Natural killer cell (primary cell): ENCODE results near the gene C10orf67. TPM values are rescaled to one million over a fixed set of nuclear protein-coding genes. Genes with fewer than 3 reads are reported as not detected.
"Not testable (repeated sequence)": the region's sequence is repeated elsewhere in the genome, so short reads cannot be mapped to it uniquely, and the experiment has no call there.

Source experiments
- ATAC-seq, 3 donors: fragments of 150-1000 bp in 2 of 3; fragments of 200-7000 bp in 1 of 3; cut with Tn5 transposase; 1 replicate in 1 of 3; 2 replicates in 2 of 3; pipeline ENCODE4 v1.10.0; 2021; ENCODE audit warnings: mild to moderate bottlenecking in 2 of 3, moderate library complexity in 2 of 3
- DNase-seq, 2 donors: peaks; one replicate each; pipeline versions ENCODE4 v3.0.0 to v3.0.0-alpha.2; 2013 to 2021; ENCODE audit warnings: mixed read lengths in 1 of 2
- H3K27ac ChIP-seq: one replicate; pipeline ENCODE4 v1.5.1; 2013; ENCODE audit warnings: mild to moderate bottlenecking, low read length
- H3K27me3 ChIP-seq: one replicate; pipeline ENCODE4 v1.6.1; 2013; ENCODE audit warnings: low read length; ENCODE audit not compliant: control insufficient read depth, insufficient read depth
- H3K36me3 ChIP-seq: one replicate; pipeline ENCODE4 v1.6.1; 2013; ENCODE audit warnings: low read length; ENCODE audit not compliant: control insufficient read depth, insufficient read depth
- H3K4me1 ChIP-seq: one replicate; pipeline ENCODE4 v1.6.1; 2013; ENCODE audit warnings: low read length; ENCODE audit not compliant: control insufficient read depth, insufficient read depth
- H3K4me3 ChIP-seq: one replicate; pipeline ENCODE4 v1.5.1; 2013; ENCODE audit warnings: low read length
- H3K9me3 ChIP-seq: one replicate; pipeline ENCODE4 v1.6.1; 2013; ENCODE audit warnings: low read length; ENCODE audit not compliant: control insufficient read depth, insufficient read depth
- H3K27ac Mint-ChIP-seq, 2 donors: one replicate each; pipeline ENCODE4 v1.8.0; 2022; ENCODE audit warnings: mild to moderate bottlenecking in 2 of 2, mixed read lengths in 2 of 2, moderate library complexity in 1 of 2
- H3K27me3 Mint-ChIP-seq, 2 donors: one replicate each; pipeline ENCODE4 v1.8.0; 2022; ENCODE audit warnings: low read depth in 2 of 2, mixed read lengths in 2 of 2
- H3K36me3 Mint-ChIP-seq: one replicate; pipeline ENCODE4 v1.8.0; 2022; ENCODE audit warnings: mixed read lengths
- H3K4me1 Mint-ChIP-seq, 2 donors: one replicate each; pipeline ENCODE4 v1.8.0; 2022; ENCODE audit warnings: mixed read lengths in 2 of 2
- H3K4me3 Mint-ChIP-seq: one replicate; pipeline ENCODE4 v1.8.0; 2022; ENCODE audit warnings: mild to moderate bottlenecking, moderate library complexity, mixed read lengths
- H3K9me3 Mint-ChIP-seq, 2 donors: one replicate each; pipeline ENCODE4 v1.8.0; 2022; ENCODE audit warnings: mixed read lengths in 2 of 2
- WGBS: methylation state at CpG from one replicate; pipeline ENCODE4 v1.1.7; 2013; ENCODE audit warnings: missing lambda C conversion rate; ENCODE audit not compliant: insufficient coverage; 5-methylcytosine and 5-hydroxymethylcytosine counted together
- intact Hi-C: fragments of 100-400 bp; cut with micrococcal nuclease; formaldehyde crosslinking; loops from one replicate; pipeline ENCODE4 v1.14.2; 2022
- total RNA-seq, 4 donors: library from RNA; stranded (reverse); fragments of 120-200 nt in 1 of 4; gene quantifications; one replicate each; pipeline versions ENCODE4 v1.2.3 to v1.2.4, GENCODE V29; 2013 to 2022
- TF ChIP-seq, protein P1 (sequence below): fragments of 200-600 bp; IDR thresholded peaks from one replicate; pipeline ENCODE4 v1.8.0; 2022; ENCODE audit warnings: antibody characterized with exemption

The C10orf67 gene
- total RNA-seq, 3 donors from 2014 or later (not counting 1 experiment from before 2014, with no cell fraction given): not detected

DNA sequence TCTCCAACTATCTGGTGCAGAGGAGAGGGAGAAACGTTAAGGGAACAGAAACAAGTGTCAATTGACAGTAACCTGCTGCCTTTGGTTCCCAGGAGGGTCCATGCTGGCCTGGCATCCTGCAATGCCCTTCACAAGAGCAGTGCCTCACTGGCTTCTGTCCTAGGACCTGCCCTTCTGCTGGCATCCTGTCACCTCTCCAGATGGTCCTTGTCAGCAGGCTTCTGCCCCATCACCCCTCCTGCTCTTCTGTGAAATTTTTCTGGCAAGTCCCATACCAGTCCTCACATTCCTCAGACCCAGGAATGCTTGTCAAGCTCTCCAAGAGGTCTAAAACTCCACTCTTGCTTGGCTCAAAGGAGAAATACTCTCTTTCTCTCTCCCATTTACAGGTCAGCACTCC lies 34.2 kb downstream of the C10orf67 start:
- Mint-ChIP-seq H3K36me3 (no peaks in the 10 kb centered on the region), H3K4me1 (no peaks in the 10 kb centered on the region), H3K27ac (no peak overlapping the region), H3K9me3 (no peaks in the 10 kb centered on the region), H3K4me3 (no peak overlapping the region), H3K27me3 (peaks cover 6% of the 10 kb centered on the region in 2 donors)
- no peaks in the 10 kb centered on the region for H3K4me1 ChIP-seq
- no peaks in the 10 kb centered on the region for H3K9me3 ChIP-seq
- H3K27ac ChIP-seq: no peak overlapping the region
- TF ChIP-seq, protein P1, sequence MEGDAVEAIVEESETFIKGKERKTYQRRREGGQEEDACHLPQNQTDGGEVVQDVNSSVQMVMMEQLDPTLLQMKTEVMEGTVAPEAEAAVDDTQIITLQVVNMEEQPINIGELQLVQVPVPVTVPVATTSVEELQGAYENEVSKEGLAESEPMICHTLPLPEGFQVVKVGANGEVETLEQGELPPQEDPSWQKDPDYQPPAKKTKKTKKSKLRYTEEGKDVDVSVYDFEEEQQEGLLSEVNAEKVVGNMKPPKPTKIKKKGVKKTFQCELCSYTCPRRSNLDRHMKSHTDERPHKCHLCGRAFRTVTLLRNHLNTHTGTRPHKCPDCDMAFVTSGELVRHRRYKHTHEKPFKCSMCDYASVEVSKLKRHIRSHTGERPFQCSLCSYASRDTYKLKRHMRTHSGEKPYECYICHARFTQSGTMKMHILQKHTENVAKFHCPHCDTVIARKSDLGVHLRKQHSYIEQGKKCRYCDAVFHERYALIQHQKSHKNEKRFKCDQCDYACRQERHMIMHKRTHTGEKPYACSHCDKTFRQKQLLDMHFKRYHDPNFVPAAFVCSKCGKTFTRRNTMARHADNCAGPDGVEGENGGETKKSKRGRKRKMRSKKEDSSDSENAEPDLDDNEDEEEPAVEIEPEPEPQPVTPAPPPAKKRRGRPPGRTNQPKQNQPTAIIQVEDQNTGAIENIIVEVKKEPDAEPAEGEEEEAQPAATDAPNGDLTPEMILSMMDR: no peak
- intact Hi-C loops: no loop called here
- 33% methylated on average over 1 of the region's 1 CpG for WGBS
- H3K4me3 ChIP-seq: no peak overlapping the region
- ATAC-seq (no peak), DNase-seq (no peak)
- no peaks in the 10 kb centered on the region for H3K27me3 ChIP-seq
- H3K36me3 ChIP-seq: no peaks in the 10 kb centered on the region

DNA sequence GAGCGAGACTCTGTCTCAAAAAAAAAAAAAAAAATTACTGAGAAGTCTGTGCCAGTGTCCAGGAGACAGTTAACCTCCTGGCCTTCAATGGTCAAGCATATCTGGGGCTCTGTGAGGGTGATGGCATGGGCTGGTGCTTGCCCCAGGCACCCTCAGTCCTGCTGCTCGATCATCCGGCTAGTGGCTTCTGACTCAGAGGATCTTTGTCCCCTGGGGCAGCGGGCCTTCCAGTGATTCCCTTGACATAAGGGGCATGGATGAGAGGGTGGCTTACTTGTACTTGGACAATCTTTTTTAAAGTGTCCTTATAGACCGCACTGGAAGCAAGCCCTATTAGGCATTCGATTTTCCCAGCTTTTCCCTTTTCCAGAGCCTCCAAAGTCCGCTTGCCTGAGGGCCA lies 44.6 kb downstream of the C10orf67 start:
- not testable (repeated sequence) for H3K4me1 Mint-ChIP-seq
- WGBS: 87% methylated on average over 7 of the region's 7 CpGs

DNA sequence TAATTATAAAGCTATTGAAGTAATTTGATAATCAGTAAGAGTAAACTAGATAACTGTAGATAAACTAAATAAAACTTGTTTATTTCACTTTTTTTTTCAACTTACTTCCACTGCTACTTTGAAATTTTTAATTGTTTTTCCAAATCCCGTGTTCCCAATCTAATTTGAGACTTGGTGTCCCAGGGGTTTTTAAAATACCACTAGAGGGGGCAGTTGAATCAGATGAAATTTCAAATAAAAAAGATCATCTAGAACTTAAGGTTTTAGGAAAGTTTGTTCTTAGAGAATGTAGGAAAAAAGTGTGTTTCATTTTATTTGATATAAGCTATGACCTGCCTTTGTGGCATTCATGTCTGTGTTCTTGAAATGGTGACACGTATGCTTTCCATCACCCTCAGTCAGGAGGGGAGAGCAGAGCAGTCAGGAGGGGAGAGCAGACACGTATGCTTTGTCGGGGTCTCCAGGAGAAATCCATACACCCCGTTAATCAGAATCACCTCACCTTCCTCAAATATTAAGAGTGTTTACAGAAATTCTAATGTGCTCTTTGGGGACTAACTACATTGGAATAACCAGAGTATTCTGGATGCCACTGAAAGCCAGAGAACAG lies 49.9 kb downstream of the C10orf67 start:
- Mint-ChIP-seq H3K27ac (no peak overlapping the region), H3K4me1 (no peaks in the 10 kb centered on the region), H3K27me3 (peaks cover 6 to 11% of the 10 kb centered on the region in 2 donors), H3K4me3 (no peak overlapping the region), H3K36me3 (no peaks in the 10 kb centered on the region), H3K9me3 (no peaks in the 10 kb centered on the region)
- no peak overlapping the region for H3K27ac ChIP-seq
- no peaks in the 10 kb centered on the region for H3K4me1 ChIP-seq
- DNase-seq (no peak), ATAC-seq (no peak)
- TF ChIP-seq, protein P1: no peak
- WGBS: 44% methylated on average over 2 of the region's 5 CpGs
- H3K4me3 ChIP-seq: no peak overlapping the region
- H3K9me3 ChIP-seq: no peaks in the 10 kb centered on the region
- intact Hi-C loops: no loop called here
- no peaks in the 10 kb centered on the region for H3K36me3 ChIP-seq
- no peaks in the 10 kb centered on the region for H3K27me3 ChIP-seq

More for the DNA sequence above, 44.6 kb downstream of the C10orf67 start:
- H3K36me3 Mint-ChIP-seq, H3K4me1 ChIP-seq, DNase-seq, H3K36me3 ChIP-seq, H3K4me3 ChIP-seq, H3K27ac ChIP-seq, H3K27me3 ChIP-seq, H3K27me3 Mint-ChIP-seq, ATAC-seq, H3K9me3 Mint-ChIP-seq, H3K4me3 Mint-ChIP-seq, H3K9me3 ChIP-seq, H3K27ac Mint-ChIP-seq, intact Hi-C loops: not testable (repeated sequence)

DNA sequence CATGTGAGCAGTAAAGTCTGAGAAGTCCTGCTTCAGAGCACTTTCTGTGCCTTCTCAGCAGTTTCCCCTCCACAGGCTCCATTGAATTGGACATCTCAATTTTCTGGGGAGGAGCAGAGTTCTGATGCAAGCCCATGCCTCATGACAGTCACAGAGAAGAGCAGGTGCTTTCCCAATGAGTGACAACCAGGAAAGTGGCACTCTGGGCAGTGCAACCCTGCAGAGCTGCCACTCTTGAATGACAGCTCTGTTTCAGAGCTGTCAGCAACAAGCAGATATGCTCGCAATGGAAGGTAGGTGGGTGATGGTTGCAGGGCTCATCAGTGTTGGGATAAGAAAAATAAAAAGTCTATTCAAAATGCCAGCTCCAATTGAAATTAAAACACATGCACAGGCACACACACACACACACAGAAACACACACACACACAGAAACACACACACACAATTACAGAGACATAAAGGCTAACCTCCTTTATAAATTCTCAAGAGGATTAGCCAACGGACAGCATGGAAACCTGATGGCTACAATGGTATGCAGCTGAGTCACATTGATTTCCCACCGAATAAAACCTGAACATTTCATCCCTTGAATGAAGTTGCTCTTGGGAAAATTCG lies 50.5 kb downstream of the C10orf67 start:
- intact Hi-C loops: no loop called here
- TF ChIP-seq, protein P1: no peak
- Mint-ChIP-seq H3K4me3 (no peak overlapping the region), H3K27me3 (peaks cover 6 to 11% of the 10 kb centered on the region in 2 donors), H3K27ac (no peak overlapping the region), H3K36me3 (no peaks in the 10 kb centered on the region), H3K4me1 (no peaks in the 10 kb centered on the region), H3K9me3 (no peaks in the 10 kb centered on the region)
- Histone ChIP-seq H3K9me3 (no peaks in the 10 kb centered on the region), H3K27me3 (no peaks in the 10 kb centered on the region), H3K36me3 (no peaks in the 10 kb centered on the region), H3K4me3 (no peak overlapping the region), H3K4me1 (no peaks in the 10 kb centered on the region), H3K27ac (no peak overlapping the region)
- 69% methylated on average over 2 of the region's 4 CpGs for WGBS
- ATAC-seq (no peak), DNase-seq (no peak)
